Right atrium auricular region (tissue), 2 donors: ENCODE data around the gene CA4. TPM values are rescaled to one million over a fixed set of nuclear protein-coding genes. Genes with fewer than 3 reads are reported as not detected.

Experiments used
- DNase-seq: peaks from one replicate; pipeline ENCODE4 v3.0.0-alpha.2; 2019; ENCODE audit warnings: low spot score
- H3K27ac ChIP-seq, 2 donors: fragments of 200-600 bp; sonication (generic); 1 replicate in 1 of 2; 2 replicates in 1 of 2; pipeline ENCODE4 v1.5.1; 2016 to 2019
- H3K27me3 ChIP-seq, 2 donors: fragments of 200-600 bp; sonication (generic); one replicate each; pipeline versions ENCODE4 v1.5.1 to v1.6.0; 2017 to 2019
- H3K36me3 ChIP-seq: fragments of 200-600 bp; sonication (generic); one replicate; pipeline ENCODE4 v1.5.1; 2016
- H3K4me1 ChIP-seq, 2 donors: fragments of 200-600 bp; sonication (generic); one replicate each; pipeline versions ENCODE4 v1.5.1 to v1.6.0; 2017 to 2019
- H3K4me3 ChIP-seq, 2 donors: fragments of 200-600 bp; sonication (generic); 1 replicate in 1 of 2; 2 replicates in 1 of 2; pipeline ENCODE4 v1.5.1; 2017 to 2019; ENCODE audit warnings: mild to moderate bottlenecking in 1 of 2, moderate library complexity in 1 of 2
- H3K9me3 ChIP-seq, 2 donors: fragments of 200-600 bp; sonication (generic); one replicate each; pipeline ENCODE4 v1.5.1; 2019
- total RNA-seq, 2 donors: library from RNA; depleted of rRNA; stranded (reverse); fragments of >200 nt; gene quantifications; one replicate each; pipeline ENCODE4 v1.1.0, GENCODE V29; 2016
- TF ChIP-seq, protein P1 (sequence below), 2 donors: fragments of 200-600 bp; sonication (generic); IDR thresholded peaks; one replicate each; pipeline ENCODE4 v1.5.1; 2019; ENCODE audit warnings: antibody characterized with exemption in 2 of 2

CA4 gene
- total RNA-seq, 2 donors from 2014 or later, result 1.7 to 4.0 TPM

DNA sequence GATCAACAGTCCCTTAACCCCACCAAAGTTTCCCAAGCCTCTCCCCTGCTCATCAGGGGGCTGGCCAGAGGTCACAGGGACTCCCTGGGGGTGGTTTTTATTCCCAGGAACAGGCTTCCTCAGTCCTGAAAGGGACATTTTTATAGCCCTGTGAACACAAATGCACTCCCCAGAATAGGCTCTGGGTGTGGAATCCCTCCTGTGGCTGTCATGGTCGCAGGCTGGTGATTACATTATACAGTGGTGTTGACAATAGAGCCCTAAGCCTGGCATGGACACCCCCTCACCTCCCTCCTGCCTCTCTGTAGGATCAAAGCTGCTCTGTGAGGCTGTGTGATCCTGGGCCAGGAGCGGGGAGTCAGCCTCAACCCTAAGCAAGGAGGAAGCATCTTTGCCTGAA is 1.4 kb upstream of the CA4 start:
- Histone ChIP-seq H3K9me3 (no peaks in the 10 kb centered on the region), H3K4me3 (no peak overlapping the region), H3K27ac (no peak overlapping the region), H3K27me3 (peaks cover 6 to 25% of the 10 kb centered on the region in 2 donors), H3K4me1 (peaks cover 0 to 21% of the 10 kb centered on the region in 2 donors), H3K36me3 (no peaks in the 10 kb centered on the region)
- TF ChIP-seq, protein P1, sequence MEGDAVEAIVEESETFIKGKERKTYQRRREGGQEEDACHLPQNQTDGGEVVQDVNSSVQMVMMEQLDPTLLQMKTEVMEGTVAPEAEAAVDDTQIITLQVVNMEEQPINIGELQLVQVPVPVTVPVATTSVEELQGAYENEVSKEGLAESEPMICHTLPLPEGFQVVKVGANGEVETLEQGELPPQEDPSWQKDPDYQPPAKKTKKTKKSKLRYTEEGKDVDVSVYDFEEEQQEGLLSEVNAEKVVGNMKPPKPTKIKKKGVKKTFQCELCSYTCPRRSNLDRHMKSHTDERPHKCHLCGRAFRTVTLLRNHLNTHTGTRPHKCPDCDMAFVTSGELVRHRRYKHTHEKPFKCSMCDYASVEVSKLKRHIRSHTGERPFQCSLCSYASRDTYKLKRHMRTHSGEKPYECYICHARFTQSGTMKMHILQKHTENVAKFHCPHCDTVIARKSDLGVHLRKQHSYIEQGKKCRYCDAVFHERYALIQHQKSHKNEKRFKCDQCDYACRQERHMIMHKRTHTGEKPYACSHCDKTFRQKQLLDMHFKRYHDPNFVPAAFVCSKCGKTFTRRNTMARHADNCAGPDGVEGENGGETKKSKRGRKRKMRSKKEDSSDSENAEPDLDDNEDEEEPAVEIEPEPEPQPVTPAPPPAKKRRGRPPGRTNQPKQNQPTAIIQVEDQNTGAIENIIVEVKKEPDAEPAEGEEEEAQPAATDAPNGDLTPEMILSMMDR (IDR thresholded peaks at IDR 0.05), result no peak
- DNase-seq, result no peak

DNA sequence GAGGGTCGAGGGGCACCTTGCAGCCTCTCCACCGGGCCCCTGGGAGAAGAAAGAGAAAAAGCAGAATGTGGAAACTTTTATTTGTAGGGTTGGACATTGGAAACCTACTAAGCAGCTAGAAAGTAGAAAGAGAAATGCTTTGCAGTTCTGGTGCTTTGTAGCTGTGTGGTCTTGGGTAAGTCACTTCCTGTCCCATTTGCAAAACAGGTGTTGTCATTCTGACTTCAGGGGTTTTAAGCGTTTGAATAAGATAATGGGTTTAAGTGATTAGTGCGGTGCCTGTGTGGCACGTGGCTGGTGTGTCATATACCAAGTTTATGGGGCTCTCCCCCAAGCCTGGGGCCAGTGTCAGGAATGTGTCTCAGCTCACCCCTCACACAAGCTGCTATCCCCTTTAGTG is 1.6 kb downstream of the CA4 start:
- Histone ChIP-seq H3K4me1 (peaks cover 0 to 37% of the 10 kb centered on the region in 2 donors), H3K36me3 (no peaks in the 10 kb centered on the region), H3K4me3 (peak overlapping the region in 1 of 2 donors; percentile 49), H3K27me3 (peaks cover 6 to 25% of the 10 kb centered on the region in 2 donors), H3K9me3 (no peaks in the 10 kb centered on the region), H3K27ac (no peak overlapping the region)
- TF ChIP-seq, protein P1 (IDR thresholded peaks at IDR 0.05), result no peak
- DNase-seq, result no peak

DNA sequence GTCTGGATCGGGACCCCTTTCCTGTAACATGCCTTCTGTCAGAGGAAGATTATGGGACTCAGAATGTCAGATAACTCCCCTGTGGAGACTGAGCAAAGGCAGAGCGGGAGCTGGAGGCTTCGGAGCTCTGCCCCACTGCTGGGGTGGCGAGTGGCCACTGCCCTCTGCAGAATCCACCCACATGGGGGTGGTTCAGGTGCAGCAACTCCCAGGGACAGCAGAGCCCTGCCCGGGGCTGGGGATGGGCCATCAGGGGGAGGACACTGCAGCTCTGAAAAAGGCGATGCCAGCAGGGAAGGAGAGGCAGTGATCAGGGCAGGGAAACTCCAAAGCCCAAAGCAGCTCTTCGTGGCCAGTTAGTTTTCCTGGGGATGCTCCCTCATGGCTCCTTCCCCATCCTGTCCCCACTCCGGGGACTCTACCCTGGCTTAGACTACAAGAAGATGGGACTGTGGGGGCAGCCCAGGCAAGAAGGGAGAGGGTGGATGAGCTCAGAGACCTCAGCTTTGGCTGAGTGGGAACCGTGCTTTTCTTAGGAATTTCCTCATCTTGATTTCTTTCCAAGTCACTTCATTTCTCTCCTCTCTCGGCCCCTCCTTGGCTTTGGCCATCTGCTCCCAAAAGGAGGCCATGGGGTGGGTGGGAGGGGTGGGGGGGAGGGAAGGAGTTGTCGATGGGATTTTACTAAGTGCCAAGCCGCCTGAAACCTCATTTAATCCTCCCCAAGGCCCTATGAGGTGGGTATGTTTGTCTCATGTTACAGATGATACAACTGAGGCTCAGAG is 4.0 kb downstream of the CA4 start:
- TF ChIP-seq, protein P1 (IDR thresholded peaks at IDR 0.05), result no peak
- H3K4me1 ChIP-seq, result peaks cover 0 to 37% of the 10 kb centered on the region in 2 donors

GRCh38 chr17:60154616-60155426 is 5.0 kb downstream of the CA4 start:
- Histone ChIP-seq H3K27ac (peak overlapping the region in 1 of 2 donors; percentile 3), H3K4me1 (peaks cover 0 to 33% of the 10 kb centered on the region in 2 donors), H3K9me3 (no peaks in the 10 kb centered on the region), H3K27me3 (peaks cover 6 to 16% of the 10 kb centered on the region in 2 donors), H3K36me3 (no peaks in the 10 kb centered on the region), H3K4me3 (no peak overlapping the region)
- TF ChIP-seq, protein P1 (IDR thresholded peaks at IDR 0.05), result no peak
- DNase-seq, result no peak

More for the DNA sequence above, 4.0 kb downstream of the CA4 start:
- Histone ChIP-seq H3K36me3 (no peaks in the 10 kb centered on the region), H3K4me3 (no peak overlapping the region), H3K9me3 (no peaks in the 10 kb centered on the region), H3K27me3 (peaks cover 6 to 25% of the 10 kb centered on the region in 2 donors), H3K27ac (no peak overlapping the region)
- no peak for DNase-seq

DNA sequence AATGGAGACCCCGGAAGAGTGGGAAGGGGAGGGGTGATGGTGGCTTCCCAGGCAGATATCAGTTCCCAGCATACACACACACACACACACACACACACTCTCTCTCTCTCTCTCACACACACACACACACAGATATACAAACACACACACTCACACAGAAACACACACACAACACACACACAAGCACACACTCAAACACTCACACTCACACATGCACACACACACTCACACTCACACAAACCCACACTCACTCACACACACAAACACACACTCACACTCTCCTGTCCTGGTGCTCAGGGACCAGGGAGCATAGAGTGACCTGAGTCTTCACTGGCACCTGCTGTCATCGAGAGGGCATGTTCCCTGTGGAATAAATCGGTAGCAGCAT is 5.6 kb downstream of the CA4 start:
- H3K4me1 ChIP-seq, result peaks cover 0 to 27% of the 10 kb centered on the region in 2 donors
- TF ChIP-seq, protein P1 (IDR thresholded peaks at IDR 0.05), result no peak
- no peak overlapping the region for H3K4me3 ChIP-seq
- no peak overlapping the region for H3K27ac ChIP-seq
- peaks cover 6 to 12% of the 10 kb centered on the region in 2 donors for H3K27me3 ChIP-seq
- DNase-seq, result no peak
- H3K36me3 ChIP-seq, result no peaks in the 10 kb centered on the region
- no peaks in the 10 kb centered on the region for H3K9me3 ChIP-seq
